Measurements from ENCODE around the gene ODF2L.

The ODF2L gene, protein sequence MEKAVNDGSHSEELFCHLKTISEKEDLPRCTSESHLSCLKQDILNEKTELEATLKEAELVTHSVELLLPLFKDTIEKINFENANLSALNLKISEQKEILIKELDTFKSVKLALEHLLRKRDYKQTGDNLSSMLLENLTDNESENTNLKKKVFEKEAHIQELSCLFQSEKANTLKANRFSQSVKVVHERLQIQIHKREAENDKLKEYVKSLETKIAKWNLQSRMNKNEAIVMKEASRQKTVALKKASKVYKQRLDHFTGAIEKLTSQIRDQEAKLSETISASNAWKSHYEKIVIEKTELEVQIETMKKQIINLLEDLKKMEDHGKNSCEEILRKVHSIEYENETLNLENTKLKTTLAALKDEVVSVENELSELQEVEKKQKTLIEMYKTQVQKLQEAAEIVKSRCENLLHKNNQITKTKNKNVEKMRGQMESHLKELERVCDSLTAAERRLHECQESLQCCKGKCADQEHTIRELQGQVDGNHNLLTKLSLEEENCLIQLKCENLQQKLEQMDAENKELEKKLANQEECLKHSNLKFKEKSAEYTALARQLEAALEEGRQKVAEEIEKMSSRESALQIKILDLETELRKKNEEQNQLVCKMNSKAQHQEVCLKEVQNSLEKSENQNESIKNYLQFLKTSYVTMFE

DNA sequence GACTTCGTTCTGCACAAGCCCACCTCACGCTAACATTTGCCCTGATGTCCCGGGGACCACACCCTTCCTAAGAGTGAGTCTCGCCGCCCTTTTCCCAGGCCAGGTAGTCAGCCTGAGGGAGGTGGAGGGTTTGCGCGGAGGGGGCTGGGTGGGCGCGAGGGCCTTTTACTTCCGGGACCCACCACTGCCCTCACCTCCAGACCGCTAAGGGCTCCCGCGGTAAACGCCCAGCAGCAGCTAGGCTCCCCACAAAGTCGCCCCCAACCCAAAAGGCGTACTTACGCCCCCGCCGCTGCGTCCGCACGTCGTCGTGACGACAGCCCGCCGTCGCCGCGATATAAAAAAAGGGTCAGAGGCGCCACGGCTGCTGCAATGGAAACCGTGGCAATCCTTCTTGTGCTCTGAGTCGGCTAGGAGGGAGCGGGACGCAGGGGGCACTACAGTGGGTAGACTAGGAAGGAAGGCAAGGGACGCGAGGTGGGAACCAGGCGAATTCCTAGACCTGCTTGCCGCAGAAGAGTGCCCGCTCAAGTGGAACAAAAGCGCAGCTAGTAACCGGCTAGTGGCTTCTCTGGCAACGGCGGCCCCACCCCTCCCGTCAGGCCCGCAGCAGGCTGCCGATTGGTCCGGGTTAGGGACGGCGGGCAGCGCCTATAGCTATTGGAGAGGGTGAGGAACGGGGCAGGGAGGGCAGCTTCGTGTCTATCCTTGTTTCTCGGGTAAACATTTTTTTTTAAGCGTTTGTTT, at the start of gene ODF2L:
Gene ODF2L, minus strand, starts transcription at position 573 of the 747 bp plus-strand sequence. CDS start 9,296 bp downstream, outside the sequence.
- peak; percentile 64 for DNase-seq (ENCODE audit: low read depth)

DNA sequence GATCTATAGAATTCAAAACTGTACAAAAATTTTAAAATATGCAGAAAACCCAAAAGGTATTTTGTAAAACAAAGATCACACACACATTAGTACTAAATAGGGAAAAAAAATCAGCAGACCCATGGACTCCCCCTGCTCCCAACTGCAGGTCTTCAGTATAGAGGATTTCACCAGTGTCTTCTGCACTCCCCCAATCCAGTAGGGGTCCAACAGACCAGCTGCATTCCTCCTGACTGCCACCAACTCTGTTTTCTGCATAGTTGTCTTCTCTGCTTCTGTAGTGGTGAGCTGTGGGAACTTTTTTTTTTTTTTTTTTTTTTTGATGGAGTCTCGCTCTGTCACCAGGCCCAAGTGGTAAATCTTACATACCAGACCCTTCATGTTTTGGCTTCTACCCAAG, 49.8 kb upstream of the ODF2L start:
- no peak for DNase-seq (ENCODE audit: low read depth)

- no peak for DNase-seq (ENCODE audit: low read depth)
These were observed 45.9 kb upstream of the ODF2L start for GRCh38 chr1:86441997-86442396.

GRCh38 chr1:86441581-86441980, 45.5 kb upstream of the ODF2L start:
- no peak for DNase-seq (ENCODE audit: low read depth)

DNA sequence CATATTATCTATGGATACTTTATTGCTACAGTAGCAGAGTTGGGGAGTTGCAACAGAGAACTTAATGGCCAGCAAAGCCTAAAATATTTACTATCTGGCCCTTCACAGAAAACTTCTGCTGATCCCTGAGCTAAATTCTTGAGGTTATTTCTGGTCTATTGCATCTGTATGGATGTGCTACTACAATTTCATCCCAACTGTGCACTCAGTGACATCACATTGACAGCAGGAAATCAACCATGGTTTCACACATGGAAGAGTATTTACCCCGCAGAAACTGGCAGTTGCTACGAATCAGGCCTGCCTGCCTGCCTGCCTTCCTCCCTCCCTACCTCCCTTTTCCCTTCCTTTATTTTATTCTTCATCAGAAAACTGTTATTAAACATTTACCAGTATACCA, 39.9 kb upstream of the ODF2L start:
- DNase-seq (ENCODE audit: low read depth) = no peak

GRCh38 chr1:86435327-86435726, 39.2 kb upstream of the ODF2L start:
- no peak for DNase-seq (ENCODE audit: low read depth)

GRCh38 chr1:86434059-86434458, 37.9 kb upstream of the ODF2L start:
- no peak for DNase-seq (ENCODE audit: low read depth)

DNA sequence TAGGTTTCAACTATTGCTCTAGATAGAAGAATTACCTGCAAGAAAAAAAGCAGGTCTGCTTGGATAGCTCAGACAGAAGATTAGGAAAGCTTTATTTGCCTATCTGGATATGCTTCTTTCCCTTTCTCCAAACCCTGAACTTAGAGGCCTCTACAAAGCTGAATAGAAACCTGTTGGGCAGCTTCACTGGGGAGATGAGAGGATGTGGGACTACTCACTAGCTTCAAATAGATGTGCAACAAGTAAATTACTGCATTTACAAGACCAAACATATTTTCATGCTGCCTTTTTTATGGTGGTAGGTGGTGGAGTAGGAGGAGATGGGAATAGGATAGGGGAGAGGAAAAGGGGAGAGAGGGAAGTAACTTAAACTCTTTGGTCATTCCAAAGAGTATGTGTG, 34.3 kb upstream of the ODF2L start:
- no peak for DNase-seq (ENCODE audit: low read depth)

DNA sequence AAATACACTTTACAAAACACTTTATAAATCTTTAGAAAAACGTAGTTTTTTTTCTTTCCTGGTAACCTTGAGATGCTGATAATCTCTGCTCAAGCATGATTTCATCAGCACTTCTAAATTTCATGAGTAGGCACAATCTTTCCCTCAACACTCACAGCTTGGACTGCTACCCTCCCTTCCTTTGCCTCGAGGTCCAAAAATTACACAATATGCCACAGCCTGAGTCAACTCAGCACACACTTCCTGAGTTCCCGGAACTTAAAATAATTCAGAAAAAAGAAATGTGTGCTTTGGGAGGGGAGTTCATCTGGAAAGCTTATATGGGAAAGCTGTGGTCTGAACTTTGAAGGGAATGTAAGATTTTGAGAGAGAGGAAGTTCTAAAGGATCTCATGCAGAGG, 33.7 kb upstream of the ODF2L start:
- DNase-seq (ENCODE audit: low read depth) = no peak

GRCh38 chr1:86429122-86429725, 33.1 kb upstream of the ODF2L start:
- no peak for DNase-seq (ENCODE audit: low read depth)

DNA sequence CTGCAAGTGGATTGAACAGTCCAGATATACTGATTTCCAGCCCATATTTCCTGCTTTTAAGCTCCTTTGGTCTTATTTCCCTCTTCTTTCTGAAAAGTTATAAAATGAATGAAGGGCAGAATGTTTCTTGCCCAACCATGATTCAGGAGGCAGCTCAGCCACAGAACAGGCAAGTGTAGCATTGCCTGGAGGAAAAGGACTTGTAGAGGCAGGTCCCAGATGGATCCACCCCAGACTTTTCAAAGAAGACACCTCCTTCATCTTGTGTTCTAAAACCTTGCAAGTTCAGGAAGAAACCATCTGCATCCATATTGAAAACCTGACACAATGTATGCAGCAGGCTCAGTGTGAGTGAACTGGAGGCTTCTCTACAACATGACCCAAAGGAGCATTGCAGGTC, 27.8 kb upstream of the ODF2L start, which contains the start of gene CLCA2:
Gene CLCA2, plus strand, starts transcription at position 299 of the 400 bp plus-strand sequence. Its CDS starts 77 bp downstream, at position 376.
- no peak for DNase-seq (ENCODE audit: low read depth)

DNA sequence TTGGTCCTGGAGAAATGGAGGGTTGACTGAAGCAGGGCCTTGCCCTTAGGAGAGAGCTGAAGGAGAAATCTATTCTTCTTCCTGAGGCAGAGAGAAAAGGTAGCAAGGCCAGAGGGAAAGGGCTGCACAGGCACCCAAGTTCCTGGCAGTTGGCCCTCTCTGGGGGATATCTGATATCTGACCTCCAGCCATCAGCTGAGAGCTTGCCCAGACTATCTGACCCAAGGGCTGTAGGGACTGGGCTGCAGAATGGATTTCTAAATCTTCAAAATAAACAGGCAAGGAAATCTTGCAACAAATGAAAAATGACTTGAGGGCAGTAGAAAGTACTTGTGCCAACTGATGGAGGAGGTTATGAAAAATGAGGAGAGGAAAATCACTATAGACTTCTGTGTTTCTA, 27.4 kb upstream of the ODF2L start:
- DNase-seq (ENCODE audit: low read depth) = no peak

- no peak for DNase-seq (ENCODE audit: low read depth)
These were observed 25.6 kb upstream of the ODF2L start for GRCh38 chr1:86421601-86422280.

DNA sequence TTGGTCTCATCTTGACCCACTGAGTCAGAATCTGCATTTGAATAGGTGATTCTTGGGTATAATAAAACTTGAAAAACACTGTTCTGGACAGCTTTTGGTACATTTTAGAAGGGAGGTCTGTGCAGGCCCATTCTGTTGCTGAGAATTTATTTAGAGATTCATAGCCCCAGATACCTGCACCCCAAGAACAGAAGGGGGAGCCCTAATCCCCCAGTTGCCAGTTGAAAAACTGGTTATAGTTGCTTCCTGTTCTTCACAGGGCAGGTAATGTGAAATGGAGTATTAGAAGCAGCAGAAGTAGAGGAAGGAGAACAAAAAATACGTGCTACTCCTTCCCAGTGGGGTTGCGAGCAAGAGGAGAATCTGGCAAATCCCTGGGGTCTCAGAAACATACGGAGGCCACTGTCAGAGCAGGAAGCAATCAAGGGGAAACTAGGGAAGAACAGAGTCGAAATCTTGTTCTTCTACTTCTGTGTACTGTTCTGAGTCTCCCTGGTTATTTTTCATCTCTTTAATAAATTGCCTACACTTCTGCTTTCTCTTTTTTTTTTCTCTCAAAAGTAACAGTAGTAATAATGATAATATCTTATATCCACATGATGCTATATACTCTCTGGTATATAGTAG, 23.3 kb upstream of the ODF2L start:
- DNase-seq (ENCODE audit: low read depth) = no peak

- no peak for DNase-seq (ENCODE audit: low read depth)
These were observed 20.2 kb upstream of the ODF2L start for GRCh38 chr1:86416343-86416742.

GRCh38 chr1:86410879-86411278, 14.8 kb upstream of the ODF2L start:
- DNase-seq (ENCODE audit: low read depth) = no peak

- no peak for DNase-seq (ENCODE audit: low read depth)
These were observed 13.4 kb upstream of the ODF2L start for GRCh38 chr1:86409416-86410021.

DNA sequence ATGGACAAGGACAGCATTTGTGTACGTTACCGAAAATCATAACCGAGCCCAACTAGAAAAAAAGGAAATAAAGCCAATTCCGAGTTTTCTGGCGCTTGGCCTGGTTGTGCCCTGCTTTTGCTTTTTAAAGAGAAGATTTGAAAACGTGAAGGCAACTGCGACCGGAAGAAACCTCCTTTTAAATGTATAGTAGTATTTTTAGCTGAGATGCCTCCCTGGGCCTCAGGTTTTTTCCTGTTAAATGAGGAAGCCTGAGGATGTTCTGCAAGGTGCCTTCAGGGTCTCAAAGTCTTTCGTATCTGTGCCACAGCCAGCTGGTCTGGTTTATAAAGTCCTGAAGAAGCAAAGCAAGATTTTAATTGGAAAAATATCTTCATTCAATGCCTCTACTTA, 371 bp upstream of the ODF2L start:
- no peak for DNase-seq (ENCODE audit: low read depth)

DNA sequence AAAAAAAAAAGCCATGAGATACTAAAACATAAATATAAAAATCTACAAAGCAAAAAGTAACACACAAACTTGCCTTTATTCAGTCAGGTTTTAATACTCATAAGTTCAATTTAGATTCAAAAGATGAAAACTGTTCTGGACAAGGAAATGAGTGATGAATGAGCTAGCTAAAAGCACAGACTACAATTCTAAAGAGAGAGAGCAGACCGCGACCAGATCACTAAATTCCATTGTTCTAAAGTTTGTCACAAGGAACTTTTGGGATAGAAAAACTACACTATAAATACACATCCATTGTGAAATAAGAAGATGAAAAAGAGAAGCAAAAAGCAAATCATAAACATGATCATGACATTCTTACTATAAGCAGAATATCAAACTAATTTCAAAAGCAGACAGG, 1.7 kb downstream of the ODF2L start:
- DNase-seq (ENCODE audit: low read depth) = no peak

DNA sequence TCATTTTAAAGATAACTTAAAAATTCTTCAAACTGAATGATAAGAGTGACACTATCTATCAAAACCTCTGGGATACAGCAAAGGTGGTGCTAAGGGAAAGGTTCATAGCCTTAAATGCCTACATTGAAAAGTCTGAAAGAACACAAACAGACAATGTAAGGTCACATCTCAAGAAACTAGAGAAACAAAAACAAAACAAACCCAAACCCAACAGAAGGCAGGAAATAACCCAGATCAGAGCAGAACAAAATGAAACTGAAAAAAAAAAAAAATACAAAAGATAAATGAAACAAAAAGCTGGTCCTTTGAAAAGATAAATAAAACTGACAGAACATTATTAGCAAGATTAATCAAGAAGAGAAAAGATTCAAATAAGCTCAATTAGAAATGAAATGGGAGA, 6.8 kb downstream of the ODF2L start:
- DNase-seq (ENCODE audit: low read depth) = no peak

DNA sequence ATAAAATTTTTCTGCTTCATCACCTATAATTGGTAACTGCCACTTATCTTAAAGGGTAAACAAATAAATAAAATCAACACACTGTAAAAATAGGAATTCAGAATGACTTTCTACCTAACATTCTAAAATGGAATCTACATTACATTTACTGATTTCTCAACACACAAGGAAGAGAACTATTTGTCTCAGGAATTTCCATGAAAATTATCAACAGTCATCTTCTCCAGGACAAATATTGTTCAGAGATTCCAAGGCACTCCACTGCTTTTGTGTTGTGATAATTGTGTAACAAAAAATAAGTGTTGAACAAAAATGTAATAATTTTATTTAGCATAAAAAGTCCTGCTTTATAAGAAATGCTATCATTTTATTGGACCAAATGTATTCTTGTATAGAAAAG, 7.3 kb downstream of the ODF2L start:
- no peak for DNase-seq (ENCODE audit: low read depth)

Data from stimulated activated CD8-positive, alpha-beta memory T cell treated with anti-CD3 and anti-CD28 coated beads, Interleukin-15, amount 100 ng/mL, for 24 hours (primary cell).